Karpas-422 (cell line): ENCODE results near the gene PDPK1. TPM values are rescaled to one million over a fixed set of nuclear protein-coding genes. Genes with fewer than 3 reads are reported as not detected.
"Not testable (repeated sequence)": the region's sequence is repeated elsewhere in the genome, so short reads cannot be mapped to it uniquely, and the experiment has no call there.

Experiments used
- DNase-seq: peaks from one replicate; pipeline ENCODE4 v3.0.0-alpha.2; 2015
- H2AFZ ChIP-seq: fragments of 200-600 bp; sonication (generic); 2 replicates; pipeline ENCODE4 v1.6.1; 2014; ENCODE audit warnings: antibody characterized with exemption, low read length, mixed read lengths
- H3K27ac ChIP-seq: fragments of 200-600 bp; sonication (generic); 2 replicates; pipeline ENCODE4 v1.5.1; 2014; ENCODE audit warnings: mild to moderate bottlenecking, low read length, moderate library complexity
- H3K27me3 ChIP-seq: fragments of 200-600 bp; sonication (generic); 2 replicates; pipeline ENCODE4 v1.6.1; 2014; ENCODE audit warnings: low read length, mixed read lengths
- H3K36me3 ChIP-seq: fragments of 200-600 bp; sonication (generic); 2 replicates; pipeline ENCODE4 v1.6.1; 2014; ENCODE audit warnings: low read length, mixed read lengths; ENCODE audit not compliant: insufficient read depth
- H3K4me1 ChIP-seq: fragments of 200-600 bp; sonication (generic); 2 replicates; pipeline ENCODE4 v1.6.1; 2014; ENCODE audit warnings: mild to moderate bottlenecking, low read length, mixed read lengths
- H3K4me2 ChIP-seq: fragments of 200-600 bp; sonication (generic); 2 replicates; pipeline ENCODE4 v1.6.1; 2014; ENCODE audit warnings: low read length, low read depth, mild to moderate bottlenecking; ENCODE audit not compliant: poor library complexity, severe bottlenecking
- H3K4me3 ChIP-seq: fragments of 200-600 bp; sonication (generic); 2 replicates; pipeline ENCODE4 v1.5.1; 2014; ENCODE audit warnings: mild to moderate bottlenecking, antibody characterized with exemption, low read length, mixed read lengths
- H3K79me2 ChIP-seq: fragments of 200-600 bp; sonication (generic); 2 replicates; pipeline ENCODE4 v1.6.1; 2014; ENCODE audit warnings: mild to moderate bottlenecking, low read length, mixed read lengths
- H3K9ac ChIP-seq: fragments of 200-600 bp; sonication (generic); 2 replicates; pipeline ENCODE4 v1.6.0; 2014; ENCODE audit warnings: low read length
- H3K9me2 ChIP-seq: fragments of 200-600 bp; sonication (generic), shearing (Covaris generic); replicated peaks from 2 replicates; pipeline ENCODE4 v1.6.0; 2014; ENCODE audit warnings: mild to moderate bottlenecking, low read length, moderate library complexity; ENCODE audit not compliant: insufficient read depth
- H3K9me3 ChIP-seq: fragments of 300-700, 200-600 bp; sonication (generic); 2 replicates; pipeline ENCODE4 v1.6.1; 2014; ENCODE audit warnings: low read length, mixed read lengths
- H4K20me1 ChIP-seq: fragments of 200-600 bp; sonication (generic); 2 replicates; pipeline ENCODE4 v1.6.1; 2014; ENCODE audit warnings: mild to moderate bottlenecking, antibody characterized with exemption, low read length, low read depth; ENCODE audit not compliant: insufficient read depth
- total RNA-seq: library from RNA; depleted of rRNA; stranded (reverse); fragments of >200 nt; shearing (Covaris generic); gene quantifications from 2 replicates; pipeline ENCODE4 v1.2.3, GENCODE V29; 2014; ENCODE audit warnings: low replicate concordance

PDPK1 gene
- total RNA-seq, 1 experiment from 2014 or later, result 49.5 TPM

DNA sequence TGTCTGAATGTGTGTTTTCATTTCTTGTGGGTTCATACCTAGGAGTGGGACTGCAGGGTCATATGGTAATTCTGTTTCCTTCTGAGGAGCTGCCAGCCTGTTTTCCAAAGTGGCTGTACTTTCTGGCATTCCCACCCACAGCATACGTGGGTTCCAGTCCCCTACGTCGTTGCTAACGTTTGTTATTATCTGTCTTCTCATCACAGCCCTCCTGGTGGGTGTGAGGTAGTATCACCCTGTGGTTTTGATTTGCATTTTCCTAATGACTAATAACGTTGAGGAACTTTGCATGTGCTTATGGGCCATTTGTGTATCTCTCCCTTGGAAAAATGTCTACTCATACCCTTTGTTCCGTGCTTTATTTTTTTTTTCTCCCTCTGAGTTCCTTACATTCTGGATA is 89.3 kb downstream of the PDPK1 start:
- not testable (repeated sequence) for DNase-seq, H4K20me1 ChIP-seq, H3K4me3 ChIP-seq, H3K27me3 ChIP-seq, H3K9ac ChIP-seq, H3K27ac ChIP-seq, H3K4me1 ChIP-seq, H3K79me2 ChIP-seq, H2AFZ ChIP-seq, H3K36me3 ChIP-seq, H3K9me2 ChIP-seq, H3K9me3 ChIP-seq, H3K4me2 ChIP-seq

DNA sequence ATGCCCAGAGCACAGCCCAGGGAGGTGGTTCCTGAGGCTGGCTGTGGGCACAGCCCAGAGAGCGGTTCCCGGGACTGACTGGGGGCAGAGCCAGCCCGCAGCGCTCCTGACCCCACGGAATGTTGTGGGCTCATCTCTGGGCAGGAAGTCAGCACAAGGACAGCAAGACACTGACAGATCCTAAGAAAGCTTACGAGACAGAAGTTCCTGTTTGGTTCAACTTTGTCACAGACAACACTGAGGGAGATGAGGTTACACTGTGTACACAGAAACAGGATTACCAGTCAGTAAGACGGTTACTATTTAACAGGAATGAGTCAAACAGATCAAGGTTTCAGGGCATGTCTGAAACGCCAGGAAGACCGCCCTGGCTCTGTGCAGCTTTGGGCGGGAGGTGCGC is 93.4 kb downstream of the PDPK1 start:
- H3K9me3 ChIP-seq, H3K27me3 ChIP-seq, H3K27ac ChIP-seq, H3K4me1 ChIP-seq, H4K20me1 ChIP-seq, H3K4me2 ChIP-seq, H3K36me3 ChIP-seq, H2AFZ ChIP-seq, H3K79me2 ChIP-seq, H3K4me3 ChIP-seq, H3K9me2 ChIP-seq, DNase-seq, H3K9ac ChIP-seq: not testable (repeated sequence)

- H3K36me3 ChIP-seq, H4K20me1 ChIP-seq, H3K79me2 ChIP-seq, H3K4me1 ChIP-seq, H3K4me2 ChIP-seq, H3K9me2 ChIP-seq, H2AFZ ChIP-seq, H3K27ac ChIP-seq, H3K9ac ChIP-seq, H3K9me3 ChIP-seq, H3K4me3 ChIP-seq, H3K27me3 ChIP-seq, DNase-seq: not testable (repeated sequence)
Measured at GRCh38 chr16:2632291-2632690, 94.5 kb downstream of the PDPK1 start.

GRCh38 chr16:2639071-2639721 is 101.4 kb downstream of the PDPK1 start:
- H3K9me2 ChIP-seq, DNase-seq, H3K9me3 ChIP-seq, H3K79me2 ChIP-seq, H3K4me1 ChIP-seq, H3K4me3 ChIP-seq, H3K4me2 ChIP-seq, H3K27ac ChIP-seq, H3K36me3 ChIP-seq, H3K27me3 ChIP-seq, H3K9ac ChIP-seq, H4K20me1 ChIP-seq, H2AFZ ChIP-seq: not testable (repeated sequence)

DNA sequence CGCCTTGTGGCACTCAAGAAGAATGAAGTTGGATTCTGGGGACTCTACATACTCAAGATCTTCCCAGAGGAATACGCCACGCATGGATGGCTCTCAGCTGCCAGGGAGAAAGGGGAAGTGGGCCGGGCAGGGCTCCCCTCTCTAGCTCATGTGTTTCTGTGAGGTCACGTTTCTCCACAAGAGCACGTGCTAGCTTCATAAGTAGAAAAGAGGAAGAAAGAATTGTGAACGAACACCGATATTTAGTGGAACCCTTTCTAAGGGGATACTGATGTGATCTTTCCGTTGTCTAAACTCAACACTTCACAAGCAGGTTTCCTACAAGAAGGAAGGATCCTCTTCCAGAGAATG is 101.9 kb downstream of the PDPK1 start:
- not testable (repeated sequence) for H3K9ac ChIP-seq, H3K4me2 ChIP-seq, H3K27ac ChIP-seq, H3K27me3 ChIP-seq, H3K36me3 ChIP-seq, H3K4me1 ChIP-seq, H3K9me3 ChIP-seq, H3K9me2 ChIP-seq, H3K79me2 ChIP-seq, H4K20me1 ChIP-seq, H2AFZ ChIP-seq, DNase-seq, H3K4me3 ChIP-seq

- H3K79me2 ChIP-seq, H3K9me3 ChIP-seq, H3K9ac ChIP-seq, H3K27ac ChIP-seq, H4K20me1 ChIP-seq, H3K4me3 ChIP-seq, H3K27me3 ChIP-seq, H2AFZ ChIP-seq, H3K4me2 ChIP-seq, DNase-seq, H3K9me2 ChIP-seq, H3K4me1 ChIP-seq, H3K36me3 ChIP-seq: not testable (repeated sequence)
Measured at GRCh38 chr16:2642561-2642960, 104.7 kb downstream of the PDPK1 start.

DNA sequence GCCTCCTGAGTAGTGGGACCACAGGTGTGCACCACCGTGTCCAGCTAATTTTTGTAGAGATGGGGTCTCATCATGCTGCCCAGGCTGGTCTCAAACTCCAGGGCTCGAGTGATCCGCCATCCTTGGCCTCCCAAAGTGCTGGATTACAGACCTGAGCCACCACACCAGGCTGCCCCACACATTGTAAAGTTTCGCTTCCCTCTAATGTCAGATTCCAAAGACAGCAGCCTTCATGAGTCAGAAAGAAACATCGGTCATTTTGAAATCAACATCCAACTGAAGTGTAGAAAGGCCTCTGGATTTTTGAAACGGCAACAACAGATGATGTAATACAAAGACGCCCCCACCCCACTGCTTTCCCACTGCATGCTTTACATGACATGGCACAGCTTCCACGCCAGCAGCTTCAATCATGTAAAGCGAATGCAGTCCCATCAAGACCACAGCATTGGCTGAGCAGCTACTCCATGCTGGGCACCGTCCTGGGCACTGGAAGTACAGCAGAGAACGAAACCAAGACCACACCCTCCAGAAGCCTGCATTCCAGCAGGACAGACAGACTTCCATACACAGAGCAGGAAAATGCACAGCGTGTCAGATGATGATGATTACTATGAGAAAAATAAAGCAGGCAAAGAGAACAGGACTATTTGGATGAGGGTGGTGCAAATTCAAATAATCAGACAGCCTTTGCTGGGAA is 107.1 kb downstream of the PDPK1 start:
- not testable (repeated sequence) for H3K9ac ChIP-seq, H3K4me3 ChIP-seq, H3K9me2 ChIP-seq, H3K4me1 ChIP-seq, H2AFZ ChIP-seq, H3K27ac ChIP-seq, H3K27me3 ChIP-seq, DNase-seq, H3K4me2 ChIP-seq, H3K36me3 ChIP-seq, H3K9me3 ChIP-seq, H4K20me1 ChIP-seq, H3K79me2 ChIP-seq

GRCh38 chr16:2651268-2651871 is 113.5 kb downstream of the PDPK1 start:
- not testable (repeated sequence) for H3K9ac ChIP-seq, H3K4me1 ChIP-seq, H3K27me3 ChIP-seq, H3K4me2 ChIP-seq, H3K79me2 ChIP-seq, H3K4me3 ChIP-seq, H4K20me1 ChIP-seq, H3K9me2 ChIP-seq, H3K9me3 ChIP-seq, H3K27ac ChIP-seq, DNase-seq, H3K36me3 ChIP-seq, H2AFZ ChIP-seq
